AG09319 (cell line): ENCODE results near the gene SASH1.

Experiments used
- DNase-seq: peaks from one replicate; pipeline ENCODE4 v3.0.0-alpha.2; 2010; ENCODE audit warnings: low read depth; ENCODE audit errors: extremely low read depth
- CTCF ChIP-seq: IDR thresholded peaks from 2 replicates; pipeline ENCODE4 v1.5.1; 2011; ENCODE audit warnings: low read depth, mild to moderate bottlenecking, inconsistent platforms, low read length, moderate library complexity

The SASH1 gene

GRCh38 chr6:148304976-148305375, 37.7 kb upstream of the SASH1 start:
- TF ChIP-seq CTCF = no peak

GRCh38 chr6:148306286-148306685, 36.4 kb upstream of the SASH1 start:
- TF ChIP-seq CTCF = no peak
- DNase-seq = no peak

More at GRCh38 chr6:148304976-148305375, 37.7 kb upstream of the SASH1 start:
- DNase-seq = no peak

GRCh38 chr6:148307405-148307804, 35.2 kb upstream of the SASH1 start:
- DNase-seq = no peak
- no peak for TF ChIP-seq CTCF

GRCh38 chr6:148309301-148309700, 33.3 kb upstream of the SASH1 start:
- TF ChIP-seq CTCF = no peak
- no peak for DNase-seq

GRCh38 chr6:148311966-148312669, 30.5 kb upstream of the SASH1 start:
- DNase-seq = no peak
- TF ChIP-seq CTCF = no peak

GRCh38 chr6:148313488-148313887, 29.1 kb upstream of the SASH1 start:
- no peak for DNase-seq
- TF ChIP-seq CTCF = no peak

- TF ChIP-seq CTCF = no peak
- DNase-seq = no peak
Measured at GRCh38 chr6:148316308-148316707, 26.3 kb upstream of the SASH1 start.
